HepG2 (cell line): ENCODE results near the gene ZDHHC8. TPM values are rescaled to one million over a fixed set of nuclear protein-coding genes. Genes with fewer than 3 reads are reported as not detected.

Experiments used
- ATAC-seq: fragments of 200-7000 bp; cut with Tn5 transposase; 3 replicates; pipeline ENCODE4 v1.9.1; 2020; ENCODE audit warnings: mild to moderate bottlenecking, moderate library complexity
- BruUV-seq: library from RNA; stranded (reverse); fragments of 400-500 nt; replicated peaks from 2 replicates; lab custom pipeline; 2021; lab: Mats Ljungman, UMichigan
- CTCF ChIA-PET: fragments of 300-600 bp; formaldehyde crosslinking; extraction: SDS; loops from one replicate; lab custom pipeline; 2021; ENCODE audit warnings: low total read pairs, inconsistent platforms, low intra/inter-chr PET ratio; lab: Yijun Ruan, JAX
- POLR2A ChIA-PET: fragments of 350-600 bp; sonication (Branson Sonifier 250); formaldehyde crosslinking; loops from one replicate; lab custom pipeline; 2020; ENCODE audit warnings: antibody characterized with exemption, inconsistent platforms; lab: Yijun Ruan, JAX
- DNase-seq: peaks from one replicate; pipeline ENCODE4 v3.0.0-alpha.2; 2015; ENCODE audit warnings: low spot score
- FAIRE-seq: peaks from 3 replicates; lab custom pipeline; 2011; peaks lifted over from hg19 to GRCh38; lab: Jason Lieb, UNC
- H2AFZ ChIP-seq: one replicate; pipeline ENCODE4 v1.6.1; 2011; ENCODE audit warnings: low read length, inconsistent platforms
- H3K27ac ChIP-seq: fragments of 300-600 bp; 3 replicates; pipeline ENCODE4 v1.8.0; 2011; ENCODE audit warnings: mixed run types, mild to moderate bottlenecking, mixed read lengths, low read length, inconsistent platforms; ENCODE audit not compliant: insufficient read depth; ENCODE audit errors: extremely low read length
- H3K27me3 ChIP-seq, 2 experiments: fragments of 200-600 bp in 1 of 2; 2 replicates in 1 of 2; 3 replicates in 1 of 2; pipeline versions ENCODE4 v1.6.0 to v1.8.0; 2011; ENCODE audit warnings: low read length in 2 of 2, mild to moderate bottlenecking in 2 of 2, moderate library complexity in 2 of 2, inconsistent platforms in 1 of 2; ENCODE audit not compliant: insufficient read depth in 2 of 2, control insufficient read depth in 1 of 2
- H3K36me3 ChIP-seq, 2 experiments: fragments of 200-600 bp in 1 of 2; replicated peaks in 1 of 2; 2 replicates in 1 of 2; 3 replicates in 1 of 2; pipeline versions ENCODE4 v1.5.1 to v1.8.0; 2011; ENCODE audit warnings: low read length in 2 of 2, inconsistent platforms in 1 of 2; ENCODE audit not compliant: insufficient read depth in 2 of 2, control insufficient read depth in 1 of 2
- H3K4me1 ChIP-seq: 2 replicates; pipeline ENCODE4 v1.5.1; 2012; ENCODE audit warnings: low read length, inconsistent platforms; ENCODE audit not compliant: insufficient read depth
- H3K4me2 ChIP-seq: 2 replicates; pipeline ENCODE4 v1.6.0; 2011; ENCODE audit warnings: low read depth, low read length, inconsistent platforms
- H3K4me3 ChIP-seq, 3 experiments: fragments of 200-600 bp in 1 of 3; sonication (generic), shearing (Covaris generic) in 1 of 3; replicated peaks in 1 of 3; 2 replicates each; pipeline ENCODE4 v1.5.1; 2011 to 2016; ENCODE audit warnings: low read length in 3 of 3, inconsistent platforms in 2 of 3, low read depth in 2 of 3, mild to moderate bottlenecking in 2 of 3, control low read depth in 1 of 3, mixed read lengths in 1 of 3; ENCODE audit not compliant: insufficient read depth in 1 of 3
- H3K79me2 ChIP-seq: one replicate; pipeline ENCODE4 v1.6.1; 2011; ENCODE audit warnings: low read length, inconsistent platforms; ENCODE audit not compliant: insufficient read depth
- H3K9ac ChIP-seq: 2 replicates; pipeline ENCODE4 v1.6.0; 2011; ENCODE audit warnings: mild to moderate bottlenecking, low read depth, low read length, inconsistent platforms; ENCODE audit not compliant: insufficient read depth
- H3K9me3 ChIP-seq: 2 replicates; pipeline ENCODE4 v1.5.1; 2012; ENCODE audit warnings: mild to moderate bottlenecking, low read length
- H4K20me1 ChIP-seq: 2 replicates; pipeline ENCODE4 v1.6.0; 2011; ENCODE audit warnings: inconsistent platforms, mild to moderate bottlenecking, low read length, moderate library complexity; ENCODE audit not compliant: insufficient read depth
- DMAP1 ChIP-seq: IDR thresholded peaks from 2 replicates; pipeline ENCODE4 v1.6.1; 2016
- GABPB1 ChIP-seq: IDR thresholded peaks from 2 replicates; pipeline ENCODE4 v1.6.1; 2016; ENCODE audit warnings: mild to moderate bottlenecking, missing genetic modification reagents, moderate library complexity, missing compliant biosample characterization
- HDAC1 ChIP-seq: sonication (generic); formaldehyde crosslinking; IDR thresholded peaks from 2 replicates; pipeline ENCODE4 v1.5.1; 2020; ENCODE audit warnings: mild to moderate bottlenecking, missing genetic modification reagents
- NRL ChIP-seq: sonication (generic); formaldehyde crosslinking; IDR thresholded peaks from 2 replicates; pipeline ENCODE4 v1.5.0; 2020; ENCODE audit warnings: missing genetic modification reagents, mild to moderate bottlenecking, moderate library complexity, borderline replicate concordance
- ZBTB26 ChIP-seq: IDR thresholded peaks from 2 replicates; pipeline ENCODE4 v1.6.1; 2016; ENCODE audit warnings: missing compliant biosample characterization, missing genetic modification reagents, borderline replicate concordance
- ZNF274 ChIP-seq: sonication (generic); formaldehyde crosslinking; IDR thresholded peaks from 2 replicates; pipeline ENCODE4 v1.5.1; 2020; ENCODE audit warnings: mild to moderate bottlenecking, missing genetic modification reagents
- ZNF768 ChIP-seq: sonication (generic); formaldehyde crosslinking; IDR thresholded peaks from 2 replicates; pipeline ENCODE4 v1.4.0; 2020; ENCODE audit warnings: missing genetic modification reagents
- ZNF891 ChIP-seq: sonication (generic); formaldehyde crosslinking; IDR thresholded peaks from 2 replicates; pipeline ENCODE4 v1.5.0; 2020; ENCODE audit warnings: mild to moderate bottlenecking, missing genetic modification reagents
- ZSCAN31 ChIP-seq: sonication (generic); formaldehyde crosslinking; IDR thresholded peaks from 2 replicates; pipeline ENCODE4 v1.5.0; 2020; ENCODE audit warnings: low read depth, mild to moderate bottlenecking, missing genetic modification reagents
- WGBS: methylation state at CpG from one replicate; pipeline ENCODE4 v1.1.6; 2017; ENCODE audit warnings: low lambda C conversion rate; 5-methylcytosine and 5-hydroxymethylcytosine counted together
- in situ Hi-C: cut with HindIII; loops from 2 replicates; pipeline ENCODE4 v1.10.0; 2017; ENCODE audit warnings: low pct_unique_long_range_greater_than_20kb; ENCODE audit not compliant: extremely low pct_ligation_motif_present
- intact Hi-C: fragments of 100-400 bp; cut with micrococcal nuclease; formaldehyde crosslinking; loops from one replicate; pipeline ENCODE4 v1.10.0; 2022; ENCODE audit not compliant: unreplicated experiment
- polyA plus RNA-seq, 8 experiments: library from polyadenylated mRNA; depleted of rRNA in 3 of 8; stranded (reverse) in 7 of 8; unstranded in 1 of 8; fragments of >200 nt; fragmentation: Illumina TruSeq in 4 of 8; extraction: Trizol in 4 of 8; gene quantifications; 2 replicates each; pipeline versions ENCODE4 v1.2.1 to v1.2.3, GENCODE V29; 2011 to 2016; ENCODE audit warnings: low read depth in 4 of 8, missing spikeins in 1 of 8, mixed read lengths in 1 of 8; ENCODE audit not compliant: insufficient read depth in 1 of 8
- total RNA-seq, 5 experiments: library from RNA; depleted of rRNA; stranded (reverse); fragments of >200 nt; fragmentation: Illumina TruSeq; extraction: Trizol; gene quantifications; 2 replicates each; pipeline ENCODE4 v1.2.3, GENCODE V29; 2016; ENCODE audit warnings: low read depth in 1 of 5

Gene ZDHHC8
- total and polyA plus RNA-seq, 2 of the 13 experiments (the other 11 are each of a cell fraction or from before 2014, with no cell fraction given): 7.5 to 21.3 TPM

- no TSS peak for BruUV-seq
- peaks cover 0 to 3% of the 10 kb centered on the region in 2 experiments; a peak in 1 of 5 replicates for H3K36me3 ChIP-seq
- 0 out of 2 replicates have a peak, but pooled peaks have one; percentile 29 for TF ChIP-seq NRL (CRISPR knock-in tag)
- TF ChIP-seq ZSCAN31: no peak
- 0 out of 2 replicates have a peak, but pooled peaks have one; percentile 26 for TF ChIP-seq ZNF274 (CRISPR knock-in tag)
- TF ChIP-seq ZBTB26 (CRISPR knock-in tag): no peak
- TF ChIP-seq ZNF891 (CRISPR knock-in tag): peak; percentile 36; the same call in 1 of the 2 replicates
- TF ChIP-seq GABPB1 (CRISPR knock-in tag): 0 out of 2 replicates have a peak, but pooled peaks have one; percentile 10
- TF ChIP-seq ZNF768 (CRISPR knock-in tag): peak; percentile 77
- TF ChIP-seq DMAP1 (CRISPR knock-in tag): 0 out of 2 replicates have a peak, but pooled peaks have one; percentile 4
- TF ChIP-seq HDAC1: no peak
- peaks cover 3% of the 10 kb centered on the region; the same call in 1 of the 2 replicates for H4K20me1 ChIP-seq
- DNase-seq (no peak), ATAC-seq (no peak), FAIRE-seq (no peak)
- H3K4me3 ChIP-seq: peak overlapping the region; percentile 63 to 90 (median 85)
- ChIA-PET CTCF (no interaction called here), POLR2A (no interaction called here)
- peak overlapping the region; percentile 79 for H3K4me2 ChIP-seq
- intact Hi-C loops: no loop called here
- no peak overlapping the region for H3K27ac ChIP-seq
- H3K9me3 ChIP-seq: no peaks in the 10 kb centered on the region
- peak overlapping the region; percentile 81 for H3K9ac ChIP-seq
- in situ Hi-C loops: no loop called here
- peaks cover 17% of the 10 kb centered on the region for H3K79me2 ChIP-seq
- no peaks in the 10 kb centered on the region for H3K27me3 ChIP-seq
- 75% methylated on average over 10 of the region's 16 CpGs for WGBS
- peaks cover 44% of the 10 kb centered on the region for H3K4me1 ChIP-seq
- no peak overlapping the region for H2AFZ ChIP-seq
These were observed 1.2 kb downstream of the ZDHHC8 start for GRCh38 chr22:20132686-20133246.
